Measurements from ENCODE around the gene KIF17. TPM values are rescaled to one million over a fixed set of nuclear protein-coding genes. Genes with fewer than 3 reads are reported as not detected.

KIF17 gene
- total RNA-seq, 8 experiments from 2014 or later = 0.18 to 12.1 (median 6.8) TPM

GRCh38 chr1:20732071-20732587 is 14.3 kb upstream of the KIF17 start:
- peaks cover 21 to 22% of the 10 kb centered on the region in 2 donors for H3K4me1 ChIP-seq (replicated peaks in 1 of 2)
- in situ Hi-C loops (cut with MboI; ENCODE audit: low pct_unique_long_range_greater_than_20kb in 2 of 9, low sequenced_read_pairs in 9 of 9, unreplicated experiment in 9 of 9) = no loop called here
- ATAC-seq (replicated peaks in 6 of 8) = peak; percentile 55 to 85 (median 80)
- no peak overlapping the region for H3K27ac ChIP-seq
- H3K4me3 ChIP-seq = peak overlapping the region; percentile 41 to 82 (median 47)
- WGBS, 10 experiments = 0 to 2% (median 0%) methylated on average over 1 to 12 of the region's 55 CpGs; no CpG with 5 or more reads in 5 of the 10 experiments

DNA sequence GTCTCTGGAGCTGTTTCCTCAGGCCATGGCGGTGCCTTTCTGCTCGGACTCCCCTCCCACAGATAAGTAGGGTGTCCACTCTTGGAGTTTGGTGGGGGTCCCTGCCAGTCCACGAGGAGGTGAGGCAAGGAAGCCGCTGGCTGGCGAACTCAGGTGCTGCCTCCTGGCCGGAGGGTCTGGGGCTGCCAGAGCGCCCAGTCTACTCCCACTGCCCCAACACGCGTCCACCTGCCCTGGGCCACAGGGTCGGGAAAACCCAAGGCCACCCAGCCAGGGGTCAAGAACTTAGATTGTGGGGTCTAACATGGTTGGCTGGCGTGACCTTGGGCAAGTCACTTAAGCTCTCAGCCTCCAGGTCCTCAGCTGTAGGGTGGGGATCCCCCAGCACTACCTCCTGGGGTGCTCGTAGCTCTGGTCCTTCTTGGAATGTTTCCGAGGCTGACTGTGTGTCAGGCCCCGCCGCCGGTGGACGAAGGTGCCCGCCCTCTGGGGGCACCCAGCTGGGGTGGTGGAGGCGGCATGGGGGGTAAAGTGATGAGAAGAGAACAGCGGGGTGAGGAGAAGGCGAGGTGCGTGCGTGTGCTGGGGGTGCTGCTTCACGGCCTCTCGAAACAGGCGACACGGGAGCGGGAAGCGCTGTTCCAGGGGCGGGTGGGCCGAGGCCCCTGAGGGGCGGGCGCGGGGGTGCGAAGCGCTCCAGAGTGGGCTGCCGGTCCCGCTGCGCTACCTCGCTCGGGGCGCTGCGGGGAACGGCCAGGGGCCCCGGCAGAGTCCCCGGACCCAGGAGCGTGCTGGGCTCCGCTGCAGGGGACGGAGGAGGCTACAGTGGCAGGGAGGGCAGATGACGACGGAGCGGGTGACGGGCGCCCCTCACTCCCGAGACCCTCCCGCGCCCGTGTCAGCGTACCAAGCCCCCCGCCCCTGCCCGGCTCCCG is 13.5 kb upstream of the KIF17 start:
- WGBS, 10 experiments = 0 to 100% (median 83%) methylated on average over 1 to 11 of the region's 62 CpGs; no CpG with 5 or more reads in 3 of the 10 experiments
- peaks cover 21 to 22% of the 10 kb centered on the region in 2 donors for H3K4me1 ChIP-seq (replicated peaks in 1 of 2)
- peak; percentile 3 to 44 (median 28) for ATAC-seq (replicated peaks in 6 of 8)
- in situ Hi-C loops (cut with MboI; ENCODE audit: low pct_unique_long_range_greater_than_20kb in 2 of 9, low sequenced_read_pairs in 9 of 9, unreplicated experiment in 9 of 9) = no loop called here
- peak overlapping the region; percentile 41 to 82 (median 47) for H3K4me3 ChIP-seq
- H3K27ac ChIP-seq = no peak overlapping the region

DNA sequence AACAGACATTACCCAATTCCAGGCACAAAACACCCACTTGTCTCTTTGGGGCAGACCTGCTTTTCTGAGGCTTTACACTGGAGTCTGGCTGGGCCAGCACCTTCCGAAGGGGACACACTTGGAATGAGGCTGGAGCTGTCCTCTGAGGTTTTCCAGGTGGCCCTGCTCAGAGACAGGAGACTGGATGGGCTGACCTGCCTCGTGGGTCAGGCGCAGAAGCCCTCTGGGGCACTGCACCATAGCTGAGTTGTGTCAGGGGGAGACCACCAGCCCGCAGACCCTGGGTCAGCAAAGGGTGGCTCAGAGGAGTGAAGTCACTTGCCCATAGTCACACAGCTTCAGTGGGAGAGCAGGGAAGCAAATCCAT is 12.9 kb upstream of the KIF17 start:
- in situ Hi-C loops (cut with MboI; ENCODE audit: low pct_unique_long_range_greater_than_20kb in 2 of 9, low sequenced_read_pairs in 9 of 9, unreplicated experiment in 9 of 9) = no loop called here
- WGBS, 10 experiments = 0 to 100% (median 71%) methylated on average over 1 to 3 of the region's 4 CpGs; no CpG with 5 or more reads in 5 of the 10 experiments
- no peak overlapping the region for H3K4me3 ChIP-seq
- H3K4me1 ChIP-seq (replicated peaks in 1 of 2) = peaks cover 21 to 22% of the 10 kb centered on the region in 2 donors
- no peak for ATAC-seq (replicated peaks in 6 of 8)
- H3K27ac ChIP-seq = no peak overlapping the region

GRCh38 chr1:20729990-20730689 is 12.3 kb upstream of the KIF17 start:
- Histone ChIP-seq H3K27ac (no peak overlapping the region), H3K4me3 (peak overlapping the region in 1 of 5 donors; percentile 3), H3K4me1 (replicated peaks in 1 of 2) (peaks cover 21 to 22% of the 10 kb centered on the region in 2 donors)
- peak in 3 of 8 experiments; percentile 4 to 6 (median 6) for ATAC-seq (replicated peaks in 6 of 8)
- in situ Hi-C loops (cut with MboI; ENCODE audit: low pct_unique_long_range_greater_than_20kb in 2 of 9, low sequenced_read_pairs in 9 of 9, unreplicated experiment in 9 of 9) = no loop called here
- 11 to 49% (median 20%) methylated on average over 1 to 7 of the region's 19 CpGs; no CpG with 5 or more reads in 5 of the 10 experiments for WGBS, 10 experiments

DNA sequence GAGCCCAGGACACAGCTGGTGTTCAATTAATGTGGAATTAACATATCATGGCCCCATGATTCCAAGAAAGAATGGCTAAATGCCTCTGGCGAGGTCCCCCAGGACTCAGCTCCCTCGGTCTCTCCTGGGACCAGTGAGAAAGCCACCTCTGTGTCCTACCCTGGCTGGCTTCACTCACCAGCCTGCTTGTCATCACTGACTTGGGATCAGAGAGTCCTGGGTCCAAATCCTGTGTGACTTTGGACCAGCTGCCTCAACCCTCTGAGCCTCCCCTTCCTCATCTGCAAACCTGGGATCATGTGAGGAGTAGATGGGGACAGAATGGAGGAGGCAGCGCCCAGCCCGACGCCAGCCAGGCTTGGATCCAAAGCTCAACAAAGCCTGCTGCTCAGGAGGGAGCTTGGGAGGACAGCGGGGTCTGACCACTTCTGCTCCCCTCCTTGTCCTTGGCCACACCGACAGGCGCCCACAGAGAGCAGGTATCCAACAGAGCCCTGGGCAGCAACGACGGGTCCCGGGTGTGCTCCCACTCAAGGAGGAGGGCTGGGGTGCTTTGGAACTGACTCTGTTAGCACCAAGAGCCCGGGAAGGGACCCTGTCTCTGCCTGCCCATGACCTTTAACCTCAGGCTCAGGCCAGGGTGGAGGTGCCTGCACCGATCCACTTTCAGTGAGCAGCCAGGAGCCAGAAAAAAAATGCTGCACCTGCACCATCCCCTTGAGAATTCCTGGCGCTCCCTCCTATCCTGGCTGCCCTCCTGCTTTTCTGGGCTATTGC is 11.5 kb upstream of the KIF17 start:
- Histone ChIP-seq H3K4me1 (replicated peaks in 1 of 2) (peaks cover 21 to 22% of the 10 kb centered on the region in 2 donors), H3K27ac (no peak overlapping the region), H3K4me3 (no peak overlapping the region)
- 20 to 87% (median 71%) methylated on average over 1 to 14 of the region's 14 CpGs; no CpG with 5 or more reads in 2 of the 10 experiments for WGBS, 10 experiments
- no peak for ATAC-seq (replicated peaks in 6 of 8)
- in situ Hi-C loops (cut with MboI; ENCODE audit: low pct_unique_long_range_greater_than_20kb in 2 of 9, low sequenced_read_pairs in 9 of 9, unreplicated experiment in 9 of 9) = no loop called here

GRCh38 chr1:20728371-20729154 is 10.8 kb upstream of the KIF17 start:
- 34 to 86% (median 75%) methylated on average over 3 to 5 of the region's 9 CpGs; no CpG with 5 or more reads in 4 of the 10 experiments for WGBS, 10 experiments
- no peak overlapping the region for H3K27ac ChIP-seq
- no peak overlapping the region for H3K4me3 ChIP-seq
- in situ Hi-C loops (cut with MboI; ENCODE audit: low pct_unique_long_range_greater_than_20kb in 2 of 9, low sequenced_read_pairs in 9 of 9, unreplicated experiment in 9 of 9) = no loop called here
- no peak for ATAC-seq (replicated peaks in 6 of 8)
- H3K4me1 ChIP-seq (replicated peaks in 1 of 2) = peaks cover 21 to 22% of the 10 kb centered on the region in 2 donors

DNA sequence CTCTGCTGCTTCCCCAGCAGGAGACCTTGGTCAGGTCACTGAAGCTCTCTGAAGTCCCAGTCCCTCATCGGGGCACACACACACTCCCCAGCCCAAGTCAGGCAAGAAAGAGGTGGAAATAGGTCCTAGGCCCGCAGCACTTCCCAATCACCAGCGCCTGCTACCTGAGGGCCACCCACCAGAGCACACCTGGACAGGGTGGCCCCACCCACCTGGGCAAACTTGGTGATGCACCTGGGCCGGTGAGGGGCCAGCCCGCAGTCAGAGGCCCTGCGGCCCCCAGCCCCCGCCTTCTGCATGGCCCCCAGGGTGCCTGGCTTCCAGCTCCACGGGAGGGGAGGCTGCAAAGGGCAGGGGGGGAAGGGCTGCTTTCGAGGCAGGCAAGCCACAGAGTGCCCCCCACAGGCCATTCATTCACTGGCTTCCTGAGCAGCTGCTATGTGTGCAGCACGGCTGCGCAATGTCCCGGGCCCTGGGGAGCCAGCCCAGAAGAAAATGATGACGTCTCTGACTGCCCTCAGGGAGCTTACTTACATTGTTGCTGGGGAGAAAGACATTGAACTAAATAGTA is 10.0 kb upstream of the KIF17 start:
- in situ Hi-C loops (cut with MboI; ENCODE audit: low pct_unique_long_range_greater_than_20kb in 2 of 9, low sequenced_read_pairs in 9 of 9, unreplicated experiment in 9 of 9) = no loop called here
- ATAC-seq (replicated peaks in 6 of 8) = no peak
- no peak overlapping the region for H3K4me3 ChIP-seq
- no peak overlapping the region for H3K27ac ChIP-seq
- 58% methylated on average over 5 of the region's 13 CpGs; no CpG with 5 or more reads in 9 of the 10 experiments for WGBS, 10 experiments
- H3K4me1 ChIP-seq (replicated peaks in 1 of 2) = peaks cover 14 to 16% of the 10 kb centered on the region in 2 donors

DNA sequence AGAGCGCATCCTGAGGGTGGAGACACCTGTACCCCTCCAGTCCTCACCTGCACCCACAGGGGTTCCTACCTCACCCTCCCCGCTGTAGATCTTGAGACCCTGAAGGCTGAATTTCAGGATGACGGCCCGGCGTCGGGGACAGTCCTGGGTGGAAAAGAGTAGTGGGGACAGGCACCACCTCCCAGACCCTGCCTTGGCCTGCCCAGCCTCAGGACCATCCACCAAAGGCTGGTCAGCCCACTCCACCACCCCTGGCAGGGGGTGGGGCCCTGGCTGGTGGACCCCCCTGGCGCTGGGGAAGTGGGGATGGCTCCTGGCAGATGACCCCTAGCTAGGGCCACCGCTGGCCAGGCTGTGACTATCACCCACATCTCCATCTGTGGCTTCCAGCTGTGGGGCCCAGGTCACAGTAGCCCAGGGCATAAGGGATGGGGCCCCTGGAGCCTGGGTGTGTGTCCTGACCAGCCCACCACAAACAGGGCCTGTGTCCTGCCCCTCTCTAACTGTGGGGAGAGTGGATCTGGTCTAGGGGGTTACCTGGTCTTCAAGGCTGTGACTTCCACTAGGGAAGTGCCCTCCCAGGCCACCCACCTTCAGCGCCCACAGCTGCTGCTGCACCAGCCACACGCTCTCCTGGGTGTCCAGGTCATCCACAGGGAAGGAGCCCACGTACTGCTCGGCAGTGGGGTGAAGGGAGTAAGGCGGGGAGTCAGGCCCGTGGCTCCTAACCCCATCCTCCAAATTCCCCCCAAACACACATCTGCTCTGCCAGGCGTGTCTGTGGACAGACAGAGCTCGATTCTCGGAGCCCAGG is 9.3 kb upstream of the KIF17 start:
- no peak overlapping the region for H3K27ac ChIP-seq
- peaks cover 9 to 11% of the 10 kb centered on the region in 2 donors for H3K4me1 ChIP-seq (replicated peaks in 1 of 2)
- WGBS, 10 experiments = 90 to 100% methylated on average over 3 to 13 of the region's 17 CpGs; no CpG with 5 or more reads in 8 of the 10 experiments
- in situ Hi-C loops (cut with MboI; ENCODE audit: low pct_unique_long_range_greater_than_20kb in 2 of 9, low sequenced_read_pairs in 9 of 9, unreplicated experiment in 9 of 9) = no loop called here
- no peak for ATAC-seq (replicated peaks in 6 of 8)
- H3K4me3 ChIP-seq = no peak overlapping the region

DNA sequence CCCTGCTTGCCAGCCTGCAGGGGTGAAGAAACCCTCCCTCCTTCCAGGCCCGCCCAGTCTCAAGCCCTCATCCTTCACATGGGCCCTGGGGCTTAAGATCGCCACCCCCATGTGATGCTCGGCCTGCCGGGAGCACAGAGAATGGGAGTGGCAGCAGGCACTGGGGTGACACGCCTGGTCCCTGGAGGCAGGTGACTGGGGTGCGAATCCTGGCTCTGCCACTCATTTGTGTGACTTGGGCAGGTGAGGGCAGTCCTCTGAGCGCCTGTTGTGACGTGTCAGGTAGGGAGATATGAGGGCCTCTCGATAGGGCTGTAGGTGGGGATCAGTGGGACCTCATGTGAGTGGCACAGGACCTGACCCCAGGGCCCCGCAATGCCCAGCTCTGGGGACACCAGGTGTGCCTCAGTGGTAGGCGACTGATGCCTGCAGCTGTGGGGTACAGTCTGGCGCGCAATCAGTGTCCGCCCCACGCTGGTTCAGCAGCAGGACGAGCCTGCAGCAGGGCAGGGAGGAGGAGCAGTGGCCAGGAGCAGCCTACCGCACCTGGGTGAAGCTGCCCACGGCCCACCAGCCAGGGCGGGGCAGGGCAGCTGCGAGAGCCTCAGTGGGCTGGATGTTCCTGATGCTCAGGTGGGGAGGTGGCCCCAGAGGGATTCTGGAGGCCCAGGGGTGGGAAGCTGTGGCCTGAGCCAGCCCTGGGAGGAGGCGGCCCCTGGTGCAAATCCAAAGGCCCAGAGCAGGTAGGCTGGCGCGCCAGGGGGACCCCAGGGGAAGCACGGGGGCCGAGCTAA is 8.5 kb upstream of the KIF17 start:
- no peak overlapping the region for H3K4me3 ChIP-seq
- no peak overlapping the region for H3K27ac ChIP-seq
- 78 to 94% (median 93%) methylated on average over 2 to 9 of the region's 25 CpGs; no CpG with 5 or more reads in 6 of the 10 experiments for WGBS, 10 experiments
- H3K4me1 ChIP-seq (replicated peaks in 1 of 2) = peaks cover 9 to 11% of the 10 kb centered on the region in 2 donors
- no peak for ATAC-seq (replicated peaks in 6 of 8)
- in situ Hi-C loops (cut with MboI; ENCODE audit: low pct_unique_long_range_greater_than_20kb in 2 of 9, low sequenced_read_pairs in 9 of 9, unreplicated experiment in 9 of 9) = no loop called here

DNA sequence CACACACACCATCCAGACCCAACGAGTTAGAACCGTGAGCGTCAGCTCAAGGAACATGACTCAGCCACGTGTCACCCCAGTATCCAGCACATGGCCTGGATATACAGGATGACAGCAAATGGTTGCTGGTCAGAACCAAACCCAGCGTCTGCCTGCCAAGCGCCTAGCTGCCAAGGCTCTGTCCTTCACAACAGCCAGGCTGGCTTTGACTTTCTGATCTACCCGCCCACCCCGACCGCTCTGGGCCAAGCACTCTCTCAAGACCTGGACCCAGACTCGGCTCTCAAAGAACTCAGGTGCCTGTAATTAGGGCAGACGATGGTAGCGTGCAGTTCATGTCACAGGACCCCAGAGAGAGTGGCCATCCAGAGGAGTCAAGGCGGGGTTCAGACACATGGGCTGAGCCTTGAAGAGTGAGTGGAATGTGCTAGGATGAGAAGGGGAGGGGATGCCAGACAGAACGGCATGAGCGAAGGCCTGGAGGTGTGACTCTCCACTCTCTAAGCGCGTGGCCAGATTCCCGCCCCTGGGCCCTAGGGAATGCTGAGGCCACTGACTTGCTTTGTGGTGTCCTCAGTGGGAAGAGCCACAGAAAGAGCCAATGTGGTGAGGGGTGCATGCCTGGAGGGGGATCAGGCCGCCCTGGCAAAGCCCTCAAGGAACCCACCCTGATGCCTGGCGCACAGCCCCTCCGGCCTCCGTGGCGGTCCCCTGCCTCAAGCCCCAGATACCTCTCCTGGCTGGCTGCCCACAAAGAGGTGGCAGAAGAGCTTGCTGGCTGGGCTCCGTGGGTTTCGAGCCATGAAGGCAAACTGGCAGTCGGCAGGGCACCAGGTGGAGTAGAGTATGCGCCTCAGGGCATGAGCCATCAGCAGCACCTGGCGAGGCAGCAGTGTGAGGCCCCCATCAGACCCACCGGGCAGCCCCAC is 7.6 kb upstream of the KIF17 start:
- Histone ChIP-seq H3K27ac (no peak overlapping the region), H3K4me1 (replicated peaks in 1 of 2) (peaks cover 7 to 8% of the 10 kb centered on the region in 2 donors), H3K4me3 (no peak overlapping the region)
- WGBS, 10 experiments = 70 to 100% (median 93%) methylated on average over 1 to 21 of the region's 29 CpGs; no CpG with 5 or more reads in 3 of the 10 experiments
- in situ Hi-C loops (cut with MboI; ENCODE audit: low pct_unique_long_range_greater_than_20kb in 2 of 9, low sequenced_read_pairs in 9 of 9, unreplicated experiment in 9 of 9) = no loop called here
- ATAC-seq (replicated peaks in 6 of 8) = peak in 7 of 8 experiments; percentile 29 to 64 (median 36)
